GM12878 (cell line): ENCODE results near the gene AMDHD2. TPM values are rescaled to one million over a fixed set of nuclear protein-coding genes. Genes with fewer than 3 reads are reported as not detected.

Experiments used
- ATAC-seq: fragments of 200-7000 bp; cut with Tn5 transposase; 3 replicates; pipeline ENCODE4 v1.9.1; 2020; ENCODE audit warnings: mild to moderate bottlenecking, moderate library complexity
- BruUV-seq: library from RNA; stranded (reverse); fragments of 400-500 nt; replicated peaks from 2 replicates; lab custom pipeline; 2021; lab: Mats Ljungman, UMichigan
- CTCF ChIA-PET: fragments of 300-600 bp; sonication (Branson Sonifier 250); formaldehyde crosslinking; extraction: SDS; loops from one replicate; lab custom pipeline; 2021; ENCODE audit warnings: inconsistent platforms; lab: Yijun Ruan, JAX
- POLR2A ChIA-PET: fragments of 350-600 bp; formaldehyde crosslinking; extraction: SDS; loops from one replicate; lab custom pipeline; 2021; ENCODE audit warnings: inconsistent platforms; lab: Charles Lee
- RAD21 ChIA-PET: fragments of 300-600 bp; sonication (Branson Sonifier 250); formaldehyde crosslinking; loops from one replicate; lab custom pipeline; 2023; ENCODE audit warnings: antibody characterized with exemption; ENCODE audit not compliant: unreplicated experiment; lab: Charles Lee
- SMC1A ChIA-PET: fragments of 300-600 bp; sonication (Branson Sonifier 250); formaldehyde crosslinking; loops from one replicate; lab custom pipeline; 2023; ENCODE audit not compliant: unreplicated experiment, uncharacterized antibody; lab: Charles Lee
- DNase-seq: peaks from one replicate; pipeline ENCODE4 v3.0.0-alpha.2; 2011; ENCODE audit warnings: low read depth, low spot score
- FAIRE-seq: peaks from 3 replicates; lab custom pipeline; 2011; peaks lifted over from hg19 to GRCh38; lab: Jason Lieb, UNC
- H2AFZ ChIP-seq: 2 replicates; pipeline ENCODE4 v1.6.0; 2011; ENCODE audit warnings: low read depth, low read length, control low read depth; ENCODE audit not compliant: control insufficient read depth
- H3K27ac ChIP-seq: 2 replicates; pipeline ENCODE4 v1.5.1; 2011; ENCODE audit warnings: control low read depth; ENCODE audit not compliant: control insufficient read depth, insufficient read depth
- H3K27me3 ChIP-seq, 2 experiments: replicated peaks in 1 of 2; 2 replicates each; pipeline versions ENCODE4 v1.6.0 to v1.6.1; 2011; ENCODE audit warnings: low read length in 1 of 2; ENCODE audit not compliant: control insufficient read depth in 2 of 2, insufficient read depth in 2 of 2
- H3K36me3 ChIP-seq, 2 experiments: 2 replicates each; pipeline ENCODE4 v1.5.1; 2011; ENCODE audit warnings: low read length in 1 of 2; ENCODE audit not compliant: control insufficient read depth in 2 of 2, insufficient read depth in 2 of 2
- H3K4me1 ChIP-seq: 2 replicates; pipeline ENCODE4 v1.6.1; 2011; ENCODE audit warnings: mild to moderate bottlenecking, low read length, moderate library complexity, mixed read lengths; ENCODE audit not compliant: control insufficient read depth, insufficient read depth
- H3K4me2 ChIP-seq: 2 replicates; pipeline ENCODE4 v1.6.0; 2011; ENCODE audit warnings: control low read depth; ENCODE audit not compliant: control insufficient read depth, insufficient read depth
- H3K4me3 ChIP-seq: fragments of 200-600 bp; sonication (generic); 2 replicates; pipeline ENCODE4 v1.5.1; 2016
- H3K79me2 ChIP-seq: 2 replicates; pipeline ENCODE4 v1.6.0; 2011; ENCODE audit warnings: low read length; ENCODE audit not compliant: control insufficient read depth, insufficient read depth
- H3K9ac ChIP-seq: 2 replicates; pipeline ENCODE4 v1.8.0; 2011; ENCODE audit warnings: low read length, control low read depth, mixed read lengths; ENCODE audit not compliant: control insufficient read depth, insufficient read depth
- H3K9me3 ChIP-seq: replicated peaks from 3 replicates; pipeline ENCODE4 v1.5.1; 2011; ENCODE audit warnings: mild to moderate bottlenecking, low read length; ENCODE audit not compliant: control insufficient read depth, insufficient read depth
- H4K20me1 ChIP-seq: 2 replicates; pipeline ENCODE4 v1.6.0; 2011; ENCODE audit not compliant: control insufficient read depth, insufficient read depth
- BACH1 ChIP-seq: fragments of 450-650 bp; IDR thresholded peaks from 2 replicates; pipeline ENCODE4 v1.6.1; 2017; ENCODE audit warnings: mild to moderate bottlenecking, borderline replicate concordance
- CHD4 ChIP-seq: fragments of 200-600 bp; sonication (generic); IDR thresholded peaks from 2 replicates; pipeline ENCODE4 v1.6.1; 2016; ENCODE audit warnings: mild to moderate bottlenecking
- CREM ChIP-seq: IDR thresholded peaks from 2 replicates; pipeline ENCODE4 v1.6.1; 2014; ENCODE audit warnings: antibody characterized with exemption, low read depth
- EZH2 ChIP-seq: IDR thresholded peaks from 2 replicates; pipeline ENCODE4 v1.6.1; 2012; ENCODE audit warnings: low read depth, mild to moderate bottlenecking, control low read depth, inconsistent platforms, low read length, borderline replicate concordance; ENCODE audit not compliant: control insufficient read depth
- GATAD2B ChIP-seq: fragments of 450-650 bp; conservative IDR thresholded peaks from 2 replicates; pipeline ENCODE4 v1.6.1; 2017; ENCODE audit warnings: low read depth, mild to moderate bottlenecking, moderate library complexity
- MXI1 ChIP-seq: fragments of 150-350 bp; IDR thresholded peaks from 2 replicates; pipeline ENCODE4 v1.6.1; 2011; ENCODE audit warnings: low read depth, mild to moderate bottlenecking, inconsistent platforms, low read length, improper control_type of control experiment
- NFYA ChIP-seq: IDR thresholded peaks from 2 replicates; pipeline ENCODE4 v1.6.1; 2011; ENCODE audit warnings: low read depth, mild to moderate bottlenecking, low read length, improper control_type of control experiment, borderline replicate concordance
- SMAD5 ChIP-seq: IDR thresholded peaks from 2 replicates; pipeline ENCODE4 v1.6.1; 2016; ENCODE audit warnings: antibody characterized with exemption, low read depth
- SUZ12 ChIP-seq: fragments of 200-600 bp; sonication (generic); IDR thresholded peaks from one replicate; pipeline ENCODE4 v1.6.1; 2018; ENCODE audit warnings: antibody characterized with exemption, mild to moderate bottlenecking; ENCODE audit not compliant: unreplicated experiment
- TAF1 ChIP-seq: IDR thresholded peaks from 2 replicates; pipeline ENCODE4 v1.6.1; 2011; ENCODE audit warnings: mild to moderate bottlenecking, low read depth, low read length, borderline replicate concordance
- TCF12 ChIP-seq: IDR thresholded peaks from 2 replicates; pipeline ENCODE4 v1.6.1; 2011; ENCODE audit warnings: low read depth, mild to moderate bottlenecking, low read length
- WRNIP1 ChIP-seq: IDR thresholded peaks from 2 replicates; pipeline ENCODE4 v1.6.1; 2011; ENCODE audit warnings: low read depth, low read length, improper control_type of control experiment, borderline replicate concordance
- ZNF207 ChIP-seq: fragments of 450-650 bp; IDR thresholded peaks from 2 replicates; pipeline ENCODE4 v1.6.1; 2014; ENCODE audit warnings: antibody characterized with exemption, mild to moderate bottlenecking, borderline replicate concordance
- ZNF622 ChIP-seq: fragments of 450-650 bp; IDR thresholded peaks from 2 replicates; pipeline ENCODE4 v1.6.1; 2017; ENCODE audit warnings: mild to moderate bottlenecking, inconsistent platforms
- WGBS: methylation state at CpG from one replicate; pipeline ENCODE4 v1.1.6; 2016; ENCODE audit warnings: low lambda C conversion rate; ENCODE audit not compliant: insufficient replicate concordance, insufficient coverage; ENCODE audit errors: missing lambda C conversion rate; 5-methylcytosine and 5-hydroxymethylcytosine counted together
- in situ Hi-C: fragments of 300-500 bp; cut with MboI; formaldehyde crosslinking; loops from 9 replicates; pipeline ENCODE4 v1.14.3; 2018; ENCODE audit warnings: mixed read lengths
- intact Hi-C: fragments of 100-400 bp; cut with micrococcal nuclease; formaldehyde crosslinking; loops from one replicate; pipeline ENCODE4 v1.14.2; 2022; ENCODE audit not compliant: unreplicated experiment
- polyA plus RNA-seq, 11 experiments: library from polyadenylated mRNA; depleted of rRNA in 4 of 11; unstranded in 6 of 11; stranded (reverse) in 5 of 11; fragments of >200 nt; fragmentation: Nextera tagmentation in 4 of 11; fragmentation: Illumina TruSeq in 1 of 11; extraction: Ambion mirVana in 4 of 11; extraction: Trizol in 1 of 11; gene quantifications; 1 replicate in 1 of 11; 2 replicates in 10 of 11; pipeline versions ENCODE4 v1.2.1 to v1.2.3, GENCODE V29; 2011 to 2016; ENCODE audit warnings: inconsistent platforms in 2 of 11, missing spikeins in 2 of 11, low read depth in 1 of 11
- total RNA-seq, 4 experiments: library from RNA; depleted of rRNA in 3 of 4; stranded (reverse); fragments of >200 nt in 3 of 4; fragmentation: Illumina TruSeq in 1 of 4; extraction: Trizol in 1 of 4; gene quantifications; 2 replicates each; pipeline versions ENCODE4 v1.2.1 to v1.2.3, GENCODE V29; 2013 to 2021
- TF ChIP-seq, protein P1 (sequence below): fragments of 150-350 bp; IDR thresholded peaks from 2 replicates; pipeline ENCODE4 v1.6.1; 2016; ENCODE audit warnings: low read depth, low read length
- TF ChIP-seq, protein P2 (sequence below): IDR thresholded peaks from 2 replicates; pipeline ENCODE4 v1.6.1; 2011; ENCODE audit warnings: low read depth, mild to moderate bottlenecking, low read length, moderate library complexity, borderline replicate concordance; ENCODE audit errors: extremely low read depth

AMDHD2 gene
- total and polyA plus RNA-seq, 10 of the 15 experiments (the other 5 are each of a cell fraction or from before 2014, with no cell fraction given) = 0.60 to 41.8 (median 24.3) TPM; not detected in 1

DNA sequence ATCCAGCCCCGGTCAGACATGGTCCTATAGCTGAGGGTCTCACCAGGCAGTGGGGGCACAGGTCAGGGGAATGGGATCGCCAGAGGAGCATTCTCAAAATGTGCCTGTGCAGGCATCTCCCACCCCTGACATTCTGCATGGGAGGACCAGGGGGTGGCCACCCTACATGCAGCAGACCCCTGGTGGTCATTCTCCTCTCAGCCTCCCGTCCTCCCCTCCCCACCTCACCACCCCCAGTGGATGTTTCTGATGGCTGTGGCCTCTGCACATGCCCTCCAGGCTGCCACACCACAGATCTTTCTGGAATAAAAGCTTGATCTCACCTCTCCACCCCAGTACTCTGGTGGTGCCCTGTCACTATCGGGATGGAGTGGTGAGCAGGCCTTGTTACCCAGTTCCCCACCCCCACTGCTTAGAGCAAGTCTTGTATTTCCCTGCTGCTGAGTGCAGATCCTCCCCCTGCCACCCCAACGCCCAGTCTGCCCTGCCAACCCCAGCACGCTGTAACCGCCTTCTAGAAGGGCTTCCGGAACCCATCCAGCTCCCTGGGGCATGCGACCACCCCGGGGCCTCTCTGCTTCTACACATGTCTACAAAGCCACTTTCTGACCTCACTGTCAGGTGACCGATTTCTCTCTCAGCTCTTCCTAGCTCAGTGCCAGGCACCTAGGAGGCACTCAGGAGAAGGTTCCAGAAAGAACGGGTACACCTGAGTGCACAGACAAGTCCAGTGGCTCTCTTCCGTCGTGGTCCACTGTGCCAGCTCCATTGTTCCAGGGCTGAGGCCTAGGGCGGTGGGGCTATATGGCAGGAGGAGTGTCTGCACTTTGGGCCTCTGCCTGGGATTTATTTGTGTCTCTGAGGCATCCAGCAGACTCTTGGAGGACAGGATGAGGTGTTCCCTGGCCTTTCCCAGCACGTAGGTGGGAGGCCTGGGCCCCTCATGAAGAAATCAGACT, 36.0 kb upstream of the AMDHD2 start:
- peaks cover 16% of the 10 kb centered on the region for H3K4me1 ChIP-seq
- H3K9me3 ChIP-seq = no peaks in the 10 kb centered on the region
- ATAC-seq (no peak), DNase-seq (no peak), FAIRE-seq (no peak)
- H3K27ac ChIP-seq = no peak overlapping the region
- H3K79me2 ChIP-seq = no peaks in the 10 kb centered on the region
- H3K4me3 ChIP-seq = no peak overlapping the region
- intact Hi-C loops (no loop called here), in situ Hi-C loops (no loop called here)
- ChIA-PET CTCF (interaction anchor here (1.5 kb wide), 2 partner anchors 15 to 18 kb away, joined by 4 to 5 read pairs; no protein-coding TSS in a partner anchor), SMC1A (no interaction called here), POLR2A (interaction anchor here (3.4 kb wide), 1 partner anchor 54 kb away, joined by 10 read pairs; the partner anchor contains the start of gene CCNF), RAD21 (interaction anchor here (3.8 kb wide), 1 partner anchor 54 kb away, joined by 21 read pairs; the partner anchor contains the start of gene CCNF)
- H4K20me1 ChIP-seq = no peaks in the 10 kb centered on the region
- H3K36me3 ChIP-seq = no peaks in the 10 kb centered on the region
- no peak overlapping the region for H3K9ac ChIP-seq
- BruUV-seq = no TSS peak
- no peak overlapping the region for H2AFZ ChIP-seq
- H3K4me2 ChIP-seq = no peak overlapping the region
- H3K27me3 ChIP-seq = no peaks in the 10 kb centered on the region
- 83% methylated on average over 13 of the region's 16 CpGs for WGBS
- no peak for TF ChIP-seq GATAD2B
- no peak for TF ChIP-seq EZH2
- no peak for TF ChIP-seq NFYA
- TF ChIP-seq CREM = no peak
- no peak for TF ChIP-seq CHD4
- TF ChIP-seq BACH1 = no peak
- TF ChIP-seq, protein P1, sequence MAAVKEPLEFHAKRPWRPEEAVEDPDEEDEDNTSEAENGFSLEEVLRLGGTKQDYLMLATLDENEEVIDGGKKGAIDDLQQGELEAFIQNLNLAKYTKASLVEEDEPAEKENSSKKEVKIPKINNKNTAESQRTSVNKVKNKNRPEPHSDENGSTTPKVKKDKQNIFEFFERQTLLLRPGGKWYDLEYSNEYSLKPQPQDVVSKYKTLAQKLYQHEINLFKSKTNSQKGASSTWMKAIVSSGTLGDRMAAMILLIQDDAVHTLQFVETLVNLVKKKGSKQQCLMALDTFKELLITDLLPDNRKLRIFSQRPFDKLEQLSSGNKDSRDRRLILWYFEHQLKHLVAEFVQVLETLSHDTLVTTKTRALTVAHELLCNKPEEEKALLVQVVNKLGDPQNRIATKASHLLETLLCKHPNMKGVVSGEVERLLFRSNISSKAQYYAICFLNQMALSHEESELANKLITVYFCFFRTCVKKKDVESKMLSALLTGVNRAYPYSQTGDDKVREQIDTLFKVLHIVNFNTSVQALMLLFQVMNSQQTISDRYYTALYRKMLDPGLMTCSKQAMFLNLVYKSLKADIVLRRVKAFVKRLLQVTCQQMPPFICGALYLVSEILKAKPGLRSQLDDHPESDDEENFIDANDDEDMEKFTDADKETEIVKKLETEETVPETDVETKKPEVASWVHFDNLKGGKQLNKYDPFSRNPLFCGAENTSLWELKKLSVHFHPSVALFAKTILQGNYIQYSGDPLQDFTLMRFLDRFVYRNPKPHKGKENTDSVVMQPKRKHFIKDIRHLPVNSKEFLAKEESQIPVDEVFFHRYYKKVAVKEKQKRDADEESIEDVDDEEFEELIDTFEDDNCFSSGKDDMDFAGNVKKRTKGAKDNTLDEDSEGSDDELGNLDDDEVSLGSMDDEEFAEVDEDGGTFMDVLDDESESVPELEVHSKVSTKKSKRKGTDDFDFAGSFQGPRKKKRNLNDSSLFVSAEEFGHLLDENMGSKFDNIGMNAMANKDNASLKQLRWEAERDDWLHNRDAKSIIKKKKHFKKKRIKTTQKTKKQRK = no peak
- no peak for TF ChIP-seq MXI1
- TF ChIP-seq, protein P2, sequence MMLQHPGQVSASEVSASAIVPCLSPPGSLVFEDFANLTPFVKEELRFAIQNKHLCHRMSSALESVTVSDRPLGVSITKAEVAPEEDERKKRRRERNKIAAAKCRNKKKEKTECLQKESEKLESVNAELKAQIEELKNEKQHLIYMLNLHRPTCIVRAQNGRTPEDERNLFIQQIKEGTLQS = no peak
- TF ChIP-seq WRNIP1 = no peak
- no peak for TF ChIP-seq ZNF207
- TF ChIP-seq SMAD5 = no peak
- TF ChIP-seq SUZ12 = no peak
- TF ChIP-seq TAF1 = no peak
- TF ChIP-seq ZNF622 = no peak
- TF ChIP-seq TCF12 = no peak
